Measurements from ENCODE around the gene MTFP1. TPM values are rescaled to one million over a fixed set of nuclear protein-coding genes. Genes with fewer than 3 reads are reported as not detected.

MTFP1 gene
- total and polyA plus RNA-seq, 2 of the 4 experiments (the other 2 are of a cell fraction): 7.3 to 7.7 TPM

DNA sequence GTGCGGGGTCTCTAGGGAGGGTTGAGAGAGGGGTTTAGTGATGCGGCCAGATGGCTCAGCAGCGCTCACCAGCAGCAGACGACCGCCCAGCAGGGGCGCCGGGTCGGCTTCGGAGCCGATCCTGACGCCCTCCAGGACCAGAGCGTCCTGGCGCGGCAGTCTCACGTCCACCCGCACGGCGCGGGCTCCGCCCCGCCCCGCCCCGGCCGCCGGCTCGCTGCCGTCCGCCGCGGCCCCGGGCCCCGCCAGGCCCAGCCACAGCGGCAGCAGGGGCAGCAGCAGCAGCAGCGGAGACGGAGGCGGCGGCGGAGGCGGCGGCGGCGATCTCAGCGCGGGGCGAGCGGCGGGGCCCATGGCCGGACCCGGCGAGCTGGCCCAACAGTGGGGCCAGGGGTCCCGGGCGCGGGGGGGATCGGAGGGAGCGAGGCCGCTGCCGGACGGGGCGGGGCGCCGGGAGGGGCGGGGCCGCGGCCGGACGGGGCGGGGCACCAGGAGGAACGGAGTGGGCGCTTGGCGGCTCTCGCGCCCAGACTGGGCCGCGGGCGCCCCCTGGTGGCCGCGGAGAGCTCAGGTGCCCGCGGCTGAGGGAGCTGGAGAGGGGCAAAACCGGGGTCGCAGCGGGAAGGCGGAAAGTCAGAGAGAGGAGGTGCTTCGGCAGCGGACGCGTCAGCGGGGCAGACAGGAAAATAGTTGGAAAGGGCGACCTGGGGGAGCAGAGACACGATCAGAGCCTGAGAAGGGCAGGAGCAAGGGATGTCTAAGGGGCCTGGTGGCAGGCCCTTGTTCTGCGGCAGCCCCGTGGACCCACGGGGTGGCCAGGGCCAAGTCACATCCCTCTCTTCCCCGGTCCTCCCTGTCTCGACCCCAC, 38.4 kb upstream of the MTFP1 start, which contains the start of gene RNF215:
TSS of gene RNF215 (minus strand) at position 452 of the 868 bp plus-strand sequence. CDS start at position 354, 98 bp downstream.
- ChIA-PET POLR2A (ENCODE audit: unreplicated experiment) (interaction anchor here (0.6 to 1.0 kb wide), 2 partner anchors 30 to 99 kb away, joined by 3 to 5 read pairs; partner anchors contain the start of genes CCDC157 and SF3A1), CTCF (interaction anchor here (0.6 to 1.2 kb wide), 5 partner anchors 98 to 606 kb away, joined by 3 to 7 read pairs (median 4); no protein-coding TSS in a partner anchor)
- H2BK15ac ChIP-seq (ENCODE audit: low read depth, low read length): peak within 1 kb of the TSS; percentile 42; the same call in 1 of the 3 replicates
- H3K18ac ChIP-seq (ENCODE audit: low read depth, low read length): peak within 1 kb of the TSS; percentile 24
- H3K36me3 ChIP-seq (ENCODE audit: control insufficient read depth, insufficient read depth, low read length): peaks cover 19% of the 10 kb centered on the region
- in situ Hi-C loops (cut with MboI; ENCODE audit: low sequenced_read_pairs): no loop called here
- ATAC-seq (ENCODE audit: low read depth) (peak; percentile 97), DNase-seq (peak; percentile 64)
- H4K5ac ChIP-seq (ENCODE audit: low read depth, low read length): peak within 1 kb of the TSS; percentile 65
- peak within 1 kb of the TSS; percentile 98 for H3K14ac ChIP-seq (replicated peaks; ENCODE audit: low read depth, low read length)
- peak within 1 kb of the TSS; percentile 83; the same call in 1 of the 2 replicates for H2BK120ac ChIP-seq (ENCODE audit: low read depth, low read length)
- peaks cover 8% of the 10 kb centered on the region for H3K9me1 ChIP-seq (ENCODE audit: insufficient read depth, low read length)
- peak within 1 kb of the TSS; percentile 97 to 98 for H4K8ac ChIP-seq (ENCODE audit: low read depth in 2 of 2, low read length in 2 of 2)
- H3K9me3 ChIP-seq (ENCODE audit: control insufficient read depth, insufficient read depth, low read length): no peaks in the 10 kb centered on the region
- peak within 1 kb of the TSS; percentile 59 for H3K56ac ChIP-seq (ENCODE audit: extremely low read depth, insufficient read depth, low read length)
- H3K4me3 ChIP-seq (ENCODE audit: insufficient read depth, low read depth, low read length): peak within 1 kb of the TSS; percentile 75
- H2AK5ac ChIP-seq (ENCODE audit: low read depth, low read length): peak within 1 kb of the TSS; percentile 99
- intact Hi-C loops (cut with micrococcal nuclease): loop anchor here (1.0 to 2.0 kb wide), 4 partner anchors 36 to 278 kb away; no protein-coding TSS in a partner anchor
- H3K79me1 ChIP-seq (ENCODE audit: low read depth in 1 of 2, low read length in 2 of 2): peaks cover 11 to 17% of the 10 kb centered on the region in 2 experiments
- peak within 1 kb of the TSS; percentile 93 for H3K23ac ChIP-seq (ENCODE audit: low read depth, low read length)
- H3K27ac ChIP-seq (ENCODE audit: insufficient read depth, low read length): peak within 1 kb of the TSS; percentile 85
- dilution Hi-C loops (cut with HindIII; ENCODE audit: low sequenced_read_pairs, unreplicated experiment): no loop called here
- H3K4me1 ChIP-seq (ENCODE audit: control insufficient read depth, insufficient read depth, low read length): peaks cover 12% of the 10 kb centered on the region
- no peaks in the 10 kb centered on the region for H3K27me3 ChIP-seq (ENCODE audit: control insufficient read depth, insufficient read depth, low read length)
- H2BK20ac ChIP-seq (ENCODE audit: low read depth, low read length): 0 out of 2 replicates have a peak within 1 kb of the TSS, but pooled peaks have one; percentile 66
- peak within 1 kb of the TSS; percentile 97 for H3K4ac ChIP-seq (ENCODE audit: low read depth, low read length)
- H4K91ac ChIP-seq (ENCODE audit: insufficient read depth, low read depth, low read length): peak within 1 kb of the TSS; percentile 98
- WGBS, 2 experiments (ENCODE audit: extremely low coverage in 2 of 2, insufficient read length in 1 of 2): 1% methylated on average over 16 of the region's 95 CpGs; no CpG with 5 or more reads in 1 of the 2 experiments
- H3K9ac ChIP-seq (ENCODE audit: low read depth, low read length): peak within 1 kb of the TSS; percentile 93
- H2BK5ac ChIP-seq (ENCODE audit: low read depth, low read length, poor library complexity, severe bottlenecking): peak within 1 kb of the TSS; percentile 66
- BruUV-seq (replicated peaks): TSS peak; percentile 86
- H3K4me2 ChIP-seq (ENCODE audit: low read depth, low read length): peak within 1 kb of the TSS; percentile 96
- H2AK9ac ChIP-seq (replicated peaks; ENCODE audit: low read depth, low read length, poor library complexity): peak within 1 kb of the TSS; percentile 98
- peak within 1 kb of the TSS; percentile 100 for H2AFZ ChIP-seq (replicated peaks; ENCODE audit: low read length, poor library complexity)
- H4K20me1 ChIP-seq (ENCODE audit: insufficient read depth, low read length): no peaks in the 10 kb centered on the region
- peak; percentile 50; the same call in 1 of the 2 replicates for TF ChIP-seq POLR2A (IDR thresholded peaks at IDR 0.05; ENCODE audit: low read depth, low read length)
- TF ChIP-seq RCOR1 (IDR thresholded peaks at IDR 0.05; ENCODE audit: insufficient replicate concordance, low read length): no peak
- TF ChIP-seq SMC3 (IDR thresholded peaks at IDR 0.05; ENCODE audit: low read depth, low read length): peak; percentile 62
- no peak for TF ChIP-seq MAFK (IDR thresholded peaks at IDR 0.05; ENCODE audit: low read depth, low read length)
- no peak for TF ChIP-seq CHD1 (IDR thresholded peaks at IDR 0.05; ENCODE audit: low read depth, low read length)
- TF ChIP-seq, protein P1, sequence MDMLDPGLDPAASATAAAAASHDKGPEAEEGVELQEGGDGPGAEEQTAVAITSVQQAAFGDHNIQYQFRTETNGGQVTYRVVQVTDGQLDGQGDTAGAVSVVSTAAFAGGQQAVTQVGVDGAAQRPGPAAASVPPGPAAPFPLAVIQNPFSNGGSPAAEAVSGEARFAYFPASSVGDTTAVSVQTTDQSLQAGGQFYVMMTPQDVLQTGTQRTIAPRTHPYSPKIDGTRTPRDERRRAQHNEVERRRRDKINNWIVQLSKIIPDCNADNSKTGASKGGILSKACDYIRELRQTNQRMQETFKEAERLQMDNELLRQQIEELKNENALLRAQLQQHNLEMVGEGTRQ (IDR thresholded peaks at IDR 0.05; ENCODE audit: low read depth, low read length): no peak
- TF ChIP-seq MAZ (IDR thresholded peaks at IDR 0.05; ENCODE audit: borderline replicate concordance, low read depth, low read length): peak; percentile 69; the same call in 1 of the 2 replicates
- TF ChIP-seq BHLHE40 (IDR thresholded peaks at IDR 0.05; ENCODE audit: low read depth, low read length): no peak
- TF ChIP-seq RAD21 (IDR thresholded peaks at IDR 0.05; ENCODE audit: low read length): peak; percentile 80
- TF ChIP-seq RFX5 (IDR thresholded peaks at IDR 0.05; ENCODE audit: low read depth, low read length): no peak
- TF ChIP-seq FOS (IDR thresholded peaks at IDR 0.05; ENCODE audit: low read depth, low read length): no peak
- TF ChIP-seq MXI1 (IDR thresholded peaks at IDR 0.05; ENCODE audit: borderline replicate concordance, low read depth, low read length): peak; percentile 25; the same call in 1 of the 2 replicates
- TF ChIP-seq, protein P2, sequence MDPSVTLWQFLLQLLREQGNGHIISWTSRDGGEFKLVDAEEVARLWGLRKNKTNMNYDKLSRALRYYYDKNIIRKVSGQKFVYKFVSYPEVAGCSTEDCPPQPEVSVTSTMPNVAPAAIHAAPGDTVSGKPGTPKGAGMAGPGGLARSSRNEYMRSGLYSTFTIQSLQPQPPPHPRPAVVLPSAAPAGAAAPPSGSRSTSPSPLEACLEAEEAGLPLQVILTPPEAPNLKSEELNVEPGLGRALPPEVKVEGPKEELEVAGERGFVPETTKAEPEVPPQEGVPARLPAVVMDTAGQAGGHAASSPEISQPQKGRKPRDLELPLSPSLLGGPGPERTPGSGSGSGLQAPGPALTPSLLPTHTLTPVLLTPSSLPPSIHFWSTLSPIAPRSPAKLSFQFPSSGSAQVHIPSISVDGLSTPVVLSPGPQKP (IDR thresholded peaks at IDR 0.05; ENCODE audit: borderline replicate concordance, low read depth, low read length): no peak
- TF ChIP-seq NFE2L2 (IDR thresholded peaks at IDR 0.05; ENCODE audit: low read depth, low read length): no peak
